Measurements from ENCODE around the gene ADAMTSL2. TPM values are rescaled to one million over a fixed set of nuclear protein-coding genes. Genes with fewer than 3 reads are reported as not detected.
"Not testable (repeated sequence)": the region's sequence is repeated elsewhere in the genome, so short reads cannot be mapped to it uniquely, and the experiment has no call there.

The ADAMTSL2 gene
- total and polyA plus RNA-seq, 10 donors: 1.6 to 11.7 (median 4.3) TPM

DNA sequence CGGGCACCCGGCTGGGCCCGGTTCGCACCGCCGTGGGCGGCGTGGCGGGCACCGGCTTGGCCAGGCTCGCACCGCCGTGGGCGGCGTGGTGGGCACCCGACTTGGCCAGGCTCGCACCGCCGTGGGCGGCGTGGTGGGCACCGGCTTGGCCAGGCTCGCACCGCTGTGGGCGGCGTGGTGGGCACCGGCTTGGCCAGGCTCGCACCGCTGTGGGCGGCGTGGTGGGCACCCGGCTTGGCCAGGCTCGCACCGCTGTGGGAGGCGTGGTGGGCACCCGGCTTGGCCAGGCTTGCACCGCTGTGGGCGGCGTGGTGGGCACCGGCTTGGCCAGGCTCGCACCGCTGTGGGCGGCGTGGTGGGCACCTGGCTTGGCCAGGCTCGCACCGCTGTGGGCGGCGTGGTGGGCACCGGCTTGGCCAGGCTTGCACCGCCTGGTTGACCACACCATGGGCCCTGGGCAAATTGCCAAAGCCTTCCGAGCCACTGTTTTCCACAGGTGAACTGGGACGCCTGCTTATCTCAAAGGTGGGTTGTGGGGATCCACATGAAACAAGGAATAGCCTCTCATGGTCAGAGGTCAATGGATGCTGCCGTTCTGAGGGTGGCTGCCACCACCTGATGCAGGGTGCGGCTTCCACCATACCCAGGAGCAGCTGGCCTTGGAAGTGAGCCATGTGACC is 28.2 kb downstream of the ADAMTSL2 start:
- Histone ChIP-seq H3K27me3 (replicated peaks in 1 of 7) (peaks cover 0 to 59% (median 6%) of the 10 kb centered on the region in 7 donors), H3K4me3 (no peak overlapping the region), H3K36me3 (peaks cover 0 to 4% (median 0%) of the 10 kb centered on the region in 6 donors), H3K4me1 (peaks cover 3 to 20% (median 16%) of the 10 kb centered on the region in 6 donors), H3K27ac (no peak overlapping the region), H3K9me3 (no peaks in the 10 kb centered on the region)
- DNase-seq: no peak
- 88 to 100% (median 91%) methylated on average over 1 to 54 of the region's 54 CpGs for WGBS, 5 donors
- intact Hi-C loops (cut with DNase I; ENCODE audit: low total_unique reads): no loop called here
- no peak for TF ChIP-seq CTCF (IDR thresholded peaks at IDR 0.05 in 8 of 11, conservative IDR thresholded peaks at IDR 0.05 in 3 of 11)
- TF ChIP-seq POLR2A (IDR thresholded peaks at IDR 0.05): no peak
- TF ChIP-seq POLR2AphosphoS5 (IDR thresholded peaks at IDR 0.05): no peak

DNA sequence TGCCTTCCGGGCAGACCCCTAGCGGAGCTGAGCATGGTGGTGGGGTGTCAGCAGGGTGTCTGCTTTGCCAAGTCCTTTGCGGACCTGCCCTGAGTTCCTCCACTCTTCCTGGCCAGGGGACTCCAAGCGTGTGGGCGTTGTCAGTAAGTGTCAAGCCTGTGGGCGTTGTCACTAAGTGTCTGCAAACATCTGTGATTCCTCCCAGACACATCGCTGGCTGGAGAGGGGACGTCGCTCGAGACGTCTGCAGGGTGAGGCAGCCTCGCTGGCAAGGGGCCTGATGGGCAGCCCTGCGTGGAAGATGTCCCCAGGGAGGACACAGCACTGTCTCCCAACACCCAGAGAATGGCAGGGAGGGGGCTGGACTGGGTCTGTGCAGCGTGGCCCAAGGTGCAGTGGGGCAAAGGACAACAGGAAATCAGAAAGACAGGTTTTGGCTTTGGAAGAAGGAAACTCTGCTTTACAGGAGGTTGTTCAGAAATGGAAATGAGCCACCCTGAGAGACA is 28.8 kb downstream of the ADAMTSL2 start:
- peaks cover 0 to 59% (median 6%) of the 10 kb centered on the region in 7 donors for H3K27me3 ChIP-seq (replicated peaks in 1 of 7)
- WGBS, 5 donors: 22 to 31% (median 28%) methylated on average over 2 to 14 of the region's 14 CpGs
- TF ChIP-seq POLR2A (IDR thresholded peaks at IDR 0.05) (no peak), CTCF (IDR thresholded peaks at IDR 0.05 in 8 of 11, conservative IDR thresholded peaks at IDR 0.05 in 3 of 11) (no peak), POLR2AphosphoS5 (IDR thresholded peaks at IDR 0.05) (peak in 1 of 3 donors; percentile 38)
- no peak overlapping the region for H3K4me3 ChIP-seq
- intact Hi-C loops (cut with DNase I; ENCODE audit: low total_unique reads): no loop called here
- DNase-seq: no peak
- H3K9me3 ChIP-seq: no peaks in the 10 kb centered on the region
- H3K36me3 ChIP-seq: peaks cover 0 to 6% (median 0%) of the 10 kb centered on the region in 6 donors
- H3K27ac ChIP-seq: no peak overlapping the region
- peaks cover 0 to 14% (median 11%) of the 10 kb centered on the region in 6 donors for H3K4me1 ChIP-seq

- H3K27me3 ChIP-seq (replicated peaks in 1 of 7): peaks cover 0 to 58% (median 1%) of the 10 kb centered on the region in 7 donors
- H3K4me1 ChIP-seq; DNase-seq; H3K36me3 ChIP-seq; intact Hi-C loops (cut with DNase I; ENCODE audit: low total_unique reads); H3K9me3 ChIP-seq; H3K4me3 ChIP-seq; H3K27ac ChIP-seq: not testable (repeated sequence)
Measured at GRCh38 chr9:133563814-133564213, 29.3 kb downstream of the ADAMTSL2 start.

- peaks cover 0 to 8% (median 0%) of the 10 kb centered on the region in 6 donors for H3K36me3 ChIP-seq
- intact Hi-C loops (cut with DNase I; ENCODE audit: low total_unique reads): no loop called here
- DNase-seq: no peak
- H3K4me1 ChIP-seq: peaks cover 0 to 8% (median 3%) of the 10 kb centered on the region in 6 donors
- TF ChIP-seq CTCF (IDR thresholded peaks at IDR 0.05 in 8 of 11, conservative IDR thresholded peaks at IDR 0.05 in 3 of 11): no peak
- no peak for TF ChIP-seq POLR2A (IDR thresholded peaks at IDR 0.05)
- no peak for TF ChIP-seq POLR2AphosphoS5 (IDR thresholded peaks at IDR 0.05)
- peak overlapping the region in 3 of 8 donors; percentile 20 to 28 (median 26) for H3K27ac ChIP-seq
- 85 to 90% (median 85%) methylated on average over 11 of the region's 11 CpGs for WGBS, 5 donors
- H3K4me3 ChIP-seq: no peak overlapping the region
- no peaks in the 10 kb centered on the region for H3K9me3 ChIP-seq
- H3K27me3 ChIP-seq (replicated peaks in 1 of 7): peaks cover 0 to 51% (median 0%) of the 10 kb centered on the region in 7 donors
Measured at GRCh38 chr9:133564451-133565116, 30.1 kb downstream of the ADAMTSL2 start.

Data from spleen (tissue), 11 donors.